ENCODE measurements around the gene RSRC2.
"Not testable (repeated sequence)": the region's sequence is repeated elsewhere in the genome, so short reads cannot be mapped to it uniquely, and the experiment has no call there.

The RSRC2 gene

DNA sequence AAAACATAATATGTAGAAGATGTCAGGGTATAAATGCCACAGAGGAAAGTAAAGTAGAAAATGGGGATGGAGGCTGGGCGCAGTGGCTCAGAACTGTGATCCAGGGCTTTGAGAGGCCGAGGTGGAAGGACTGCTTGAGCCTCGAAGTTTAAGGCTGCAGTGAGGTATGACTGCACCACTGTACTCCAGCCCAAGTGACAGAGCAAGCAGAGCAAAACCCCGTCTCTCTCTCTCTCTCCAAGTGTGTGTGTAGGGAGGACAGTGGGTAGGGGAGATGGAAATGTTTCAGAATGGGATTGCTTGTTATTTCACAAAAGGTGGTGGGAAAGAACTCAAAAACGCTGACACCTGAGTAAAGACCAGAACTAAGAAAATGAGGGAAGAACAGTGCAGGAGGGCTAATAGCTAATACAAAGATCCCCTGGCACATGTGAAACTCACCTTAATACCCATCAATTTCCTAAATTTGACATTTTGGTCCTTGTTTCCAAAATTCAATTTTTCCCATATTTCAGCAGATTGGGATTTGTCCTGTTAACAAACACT lies 20.3 kb downstream of the RSRC2 start:
- TF ChIP-seq GATA1 (IDR thresholded peaks at IDR 0.05; ENCODE audit: low read depth, low read length) (no peak), POLR2A (IDR thresholded peaks at IDR 0.05; ENCODE audit: low read length) (no peak)
- DNase-seq, result no peak

DNA sequence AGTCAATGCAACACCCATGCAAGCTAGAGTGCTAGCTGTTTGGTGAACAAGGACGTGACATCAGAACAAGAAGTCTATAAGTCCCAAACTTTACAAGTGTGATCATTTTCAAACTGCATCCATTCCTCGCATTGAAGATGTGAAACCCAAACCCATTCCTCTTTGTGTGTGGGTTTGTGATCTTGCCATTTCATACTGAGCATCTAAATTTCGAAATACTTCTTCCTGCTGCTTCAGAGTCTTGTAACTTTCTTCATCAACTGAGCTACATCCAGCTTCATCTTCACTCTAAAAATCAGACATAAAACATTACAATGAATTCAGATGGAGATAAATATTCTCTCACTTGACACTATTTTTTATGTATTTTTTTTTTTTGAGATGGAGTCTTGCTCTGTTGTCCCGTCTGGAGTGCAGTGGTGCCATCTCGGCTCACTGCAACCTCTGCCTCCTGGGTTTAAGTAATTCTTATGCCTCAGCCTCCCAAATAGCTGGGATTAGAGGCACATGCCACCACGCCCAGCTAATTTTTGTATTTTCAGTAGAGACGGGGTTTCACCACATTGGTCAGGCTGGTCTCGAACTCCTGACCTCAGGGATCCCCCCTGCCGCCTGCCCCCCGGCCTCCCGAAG lies 21.2 kb downstream of the RSRC2 start:
- no peak for DNase-seq
- TF ChIP-seq POLR2A (IDR thresholded peaks at IDR 0.05; ENCODE audit: low read length) (no peak), GATA1 (IDR thresholded peaks at IDR 0.05; ENCODE audit: low read depth, low read length) (no peak)

DNA sequence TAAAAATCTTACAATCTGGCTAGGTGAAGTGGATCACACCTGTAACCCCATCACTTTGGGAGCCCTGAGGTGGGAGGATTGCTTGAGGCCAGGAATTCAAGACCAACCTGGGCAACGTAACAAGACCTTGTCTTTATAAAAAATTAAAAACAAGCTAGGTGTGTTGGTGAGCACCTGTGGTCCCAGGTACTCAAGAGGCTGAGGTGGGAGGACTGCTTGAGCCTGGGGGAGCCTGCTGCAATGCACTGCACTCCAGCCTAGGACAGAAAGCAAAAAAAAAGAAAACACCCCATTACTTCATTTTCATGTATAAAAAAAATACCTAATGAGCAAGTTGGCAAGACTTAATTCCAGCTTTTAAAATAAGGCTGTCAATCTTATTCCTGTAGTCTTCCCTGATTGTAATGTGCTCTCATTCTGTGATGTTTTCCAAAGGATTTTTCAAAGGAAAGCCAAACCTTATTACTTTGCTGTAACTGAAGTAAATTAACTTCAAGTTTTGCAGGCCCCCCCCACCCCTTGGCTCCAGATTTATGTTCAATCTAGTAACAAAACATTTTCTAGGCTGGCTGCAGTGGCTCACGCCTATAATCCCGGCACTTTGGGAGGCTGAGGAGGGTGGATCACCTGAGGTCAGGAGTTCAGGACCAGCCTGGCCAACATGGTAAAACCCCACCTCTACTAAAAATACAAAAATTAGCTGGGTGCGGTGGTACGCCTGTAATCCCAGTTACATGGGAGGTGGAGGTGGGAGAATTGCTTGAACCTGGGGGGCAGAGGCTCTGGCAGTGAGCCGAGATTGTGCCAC lies 22.7 kb downstream of the RSRC2 start:
- TF ChIP-seq POLR2A (IDR thresholded peaks at IDR 0.05; ENCODE audit: low read length) (no peak), GATA1 (IDR thresholded peaks at IDR 0.05; ENCODE audit: low read depth, low read length) (no peak)
- DNase-seq, result no peak

DNA sequence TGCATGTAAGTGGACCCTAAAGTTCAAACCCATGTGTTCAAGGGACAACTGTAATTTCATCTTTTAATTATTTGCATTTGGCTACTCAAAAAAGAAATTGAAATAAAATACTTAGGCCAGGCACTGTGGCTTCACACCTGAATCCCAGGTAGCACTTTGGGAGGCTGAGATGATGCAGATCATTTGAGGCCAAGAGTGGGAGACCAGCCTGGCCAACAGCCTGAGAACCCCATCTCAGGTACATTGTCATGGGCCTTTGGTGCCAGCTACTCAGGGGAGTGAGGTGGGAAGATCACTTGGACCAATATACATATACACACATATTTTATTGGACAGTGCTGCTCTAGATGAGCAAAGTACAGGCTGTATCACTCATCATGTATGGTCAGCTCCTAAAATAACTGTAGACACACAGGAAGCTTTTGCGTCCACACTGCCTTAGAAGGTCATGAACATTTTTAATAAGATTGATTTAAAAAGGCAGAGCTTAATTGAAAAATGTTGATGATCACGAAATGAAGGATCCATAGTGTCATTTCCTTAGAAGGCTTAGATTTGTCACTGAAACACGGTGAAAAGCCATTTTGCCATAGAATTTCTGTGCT lies 23.5 kb downstream of the RSRC2 start:
- DNase-seq, result peak in 1 of 2 experiments; percentile 27
- no peak for TF ChIP-seq POLR2A (IDR thresholded peaks at IDR 0.05; ENCODE audit: low read length)
- no peak for TF ChIP-seq GATA1 (IDR thresholded peaks at IDR 0.05; ENCODE audit: low read depth, low read length)

DNA sequence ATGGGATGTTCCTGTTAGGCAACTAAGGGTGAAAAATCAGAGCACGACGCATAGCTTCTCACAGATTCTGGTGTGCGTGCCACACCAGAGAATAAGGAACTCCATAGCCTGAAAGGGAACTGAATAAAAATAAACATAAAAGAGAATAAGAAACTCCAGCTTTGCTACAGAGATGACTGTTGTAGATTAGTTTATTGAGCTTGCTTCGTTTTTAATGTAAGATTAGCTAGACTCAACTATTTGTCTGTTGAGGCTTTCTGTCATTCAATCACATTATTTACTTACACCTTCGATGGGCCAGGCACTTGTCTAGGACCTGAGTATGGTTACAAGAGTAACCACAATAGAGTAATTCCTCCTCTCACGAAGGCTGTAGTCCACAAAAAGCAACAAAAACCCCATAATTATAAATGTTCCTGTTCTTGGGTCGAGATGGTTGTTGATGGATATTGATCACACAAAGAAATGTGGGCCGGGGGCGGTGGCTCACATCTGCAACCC lies 25.2 kb downstream of the RSRC2 start:
- no peak for DNase-seq
- no peak for TF ChIP-seq GATA1 (IDR thresholded peaks at IDR 0.05; ENCODE audit: low read depth, low read length)
- no peak for TF ChIP-seq POLR2A (IDR thresholded peaks at IDR 0.05; ENCODE audit: low read length)

DNA sequence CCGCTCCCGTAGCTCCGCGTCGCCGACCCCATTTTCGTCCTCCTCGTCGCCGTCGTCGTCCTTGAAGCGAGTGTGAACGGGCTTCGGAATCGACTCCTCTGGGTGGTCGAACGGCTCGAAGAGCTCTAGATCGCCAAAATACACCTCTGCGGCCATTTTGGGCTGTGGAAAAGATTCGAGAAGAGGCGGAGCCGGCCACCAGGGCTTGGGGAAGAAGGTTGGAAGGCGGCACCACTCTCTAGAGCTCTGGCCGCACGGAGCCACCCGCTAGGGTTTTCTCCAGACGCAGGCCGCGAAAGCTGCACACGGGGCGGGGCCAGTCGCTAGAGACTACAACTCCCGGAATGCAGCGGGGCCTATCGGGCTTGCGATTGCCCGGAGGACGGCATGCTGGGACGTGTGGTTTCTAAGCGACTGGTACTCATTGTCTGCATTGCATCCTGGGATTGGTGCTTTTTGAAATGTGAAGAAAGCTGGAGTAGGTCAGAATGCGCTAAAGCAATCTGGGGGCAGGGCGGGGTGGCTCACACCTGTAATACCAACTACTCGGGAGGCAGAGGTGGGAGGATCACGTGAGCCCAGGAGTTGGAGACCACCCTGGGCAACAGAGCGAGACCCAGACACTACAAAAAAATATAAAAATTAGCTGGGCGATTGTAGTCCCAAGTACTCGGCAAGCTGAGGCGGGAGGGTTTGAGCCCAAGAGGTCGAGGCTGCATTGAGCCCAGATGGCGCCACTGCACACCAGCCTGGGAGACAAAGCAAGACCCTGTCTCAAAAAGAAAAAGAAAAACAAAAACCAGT lies 25.8 kb downstream of the RSRC2 start, which contains the start of gene ZCCHC8:
TSS of gene ZCCHC8 (minus strand) at position 248 of the 804 bp plus-strand sequence. CDS start at position 156, 92 bp downstream.
- TF ChIP-seq GATA1 (IDR thresholded peaks at IDR 0.05; ENCODE audit: low read depth, low read length) (no peak), POLR2A (IDR thresholded peaks at IDR 0.05; ENCODE audit: low read length) (peak; percentile 97)
- peak; percentile 97 to 98 for DNase-seq

DNA sequence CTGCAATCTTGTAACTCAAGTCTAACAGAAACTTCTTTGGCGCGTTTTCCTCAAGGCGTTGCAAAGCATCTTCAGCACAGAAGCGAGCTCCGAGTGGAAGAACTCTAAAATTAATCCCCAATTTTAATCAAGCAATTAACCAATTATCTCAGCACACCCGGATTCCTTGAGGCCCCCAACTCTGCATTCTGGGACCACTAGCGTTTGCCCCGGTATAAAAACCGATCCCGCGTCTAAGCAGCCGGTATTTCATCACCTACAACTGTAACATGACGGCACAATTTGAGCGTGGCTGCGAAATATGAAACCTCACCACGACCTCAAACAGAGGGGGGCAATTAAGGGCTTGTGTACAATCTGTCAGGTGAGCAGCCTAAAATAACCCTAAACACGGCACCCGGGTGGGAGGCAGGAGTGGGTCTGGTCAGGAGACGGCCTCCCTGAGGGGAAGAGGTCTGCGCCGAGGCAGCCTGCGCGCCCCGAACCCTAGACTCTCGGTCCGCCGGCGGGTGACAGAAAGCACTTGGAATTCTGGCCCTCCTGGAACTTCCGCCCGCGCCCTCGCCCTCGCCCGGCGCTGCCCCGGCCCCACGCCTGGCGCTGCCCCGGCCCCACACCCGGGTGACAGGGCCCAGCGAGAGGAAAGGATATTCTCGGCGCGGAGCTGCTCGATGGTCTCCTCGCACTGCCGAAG lies 26.6 kb downstream of the RSRC2 start:
- TF ChIP-seq GATA1 (IDR thresholded peaks at IDR 0.05; ENCODE audit: low read depth, low read length), result no peak
- TF ChIP-seq POLR2A (IDR thresholded peaks at IDR 0.05; ENCODE audit: low read length), result no peak
- peak; percentile 83 to 90 for DNase-seq

DNA sequence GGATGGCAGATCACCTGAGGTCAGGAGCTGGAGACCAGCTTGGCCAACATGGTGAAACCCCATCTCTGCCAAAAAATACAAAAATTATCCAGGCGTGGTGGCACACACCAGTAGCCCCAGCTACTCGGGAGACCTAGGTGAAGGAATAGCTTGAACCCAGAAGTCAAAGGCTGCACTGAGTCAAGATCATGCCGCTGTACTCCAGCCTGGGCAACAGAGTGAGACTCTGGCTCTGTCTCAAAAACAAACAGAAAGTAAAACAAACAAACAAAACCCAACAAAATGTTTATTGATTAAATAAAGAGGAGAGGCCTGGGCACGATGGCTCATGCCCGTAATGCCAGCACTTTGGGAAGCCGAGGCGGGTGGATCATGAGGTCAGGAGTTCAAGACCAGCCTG lies 31.5 kb downstream of the RSRC2 start:
- no peak for DNase-seq
- TF ChIP-seq GATA1 (IDR thresholded peaks at IDR 0.05; ENCODE audit: low read depth, low read length), result no peak
- TF ChIP-seq POLR2A (IDR thresholded peaks at IDR 0.05; ENCODE audit: low read length), result no peak

DNA sequence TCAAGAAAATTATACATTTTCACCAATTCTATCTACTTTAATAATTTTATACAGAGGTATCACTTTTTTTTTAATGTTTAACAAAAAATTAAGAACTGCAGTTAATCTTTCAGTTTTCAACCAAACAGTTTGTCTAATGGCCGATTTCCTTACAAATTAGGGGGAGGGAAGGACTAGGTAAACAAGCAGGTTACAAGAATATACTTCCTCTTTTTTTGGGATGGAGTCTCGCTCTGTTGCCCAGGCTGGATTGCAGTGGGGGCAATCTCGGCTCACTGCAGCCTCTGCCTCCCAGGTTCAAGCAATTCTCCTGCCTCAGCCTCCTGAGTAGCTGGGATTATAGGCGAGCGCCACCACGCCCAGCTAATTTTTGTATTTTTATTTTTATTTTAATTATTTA lies 33.5 kb downstream of the RSRC2 start:
- not testable (repeated sequence) for DNase-seq

DNA sequence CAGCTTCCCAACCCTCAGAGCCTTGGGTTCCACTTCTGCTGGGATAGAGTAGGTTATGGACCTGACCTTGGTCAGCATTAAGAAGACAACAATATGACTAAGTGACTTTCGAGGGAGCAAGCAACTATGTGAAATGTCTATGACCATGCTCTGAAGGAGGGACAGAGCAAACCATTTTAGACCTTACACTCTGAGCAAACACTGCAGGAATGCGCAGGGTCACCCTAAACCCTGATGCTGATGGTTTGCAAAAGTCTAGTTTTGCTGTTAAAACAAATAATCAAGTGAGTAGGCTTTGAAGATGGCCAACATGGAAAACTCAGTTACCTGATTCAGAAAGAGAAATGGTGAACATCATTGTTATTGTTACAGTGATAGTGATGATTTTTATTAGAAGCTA lies 34.7 kb downstream of the RSRC2 start:
- peak; percentile 15 to 37 for DNase-seq

DNA sequence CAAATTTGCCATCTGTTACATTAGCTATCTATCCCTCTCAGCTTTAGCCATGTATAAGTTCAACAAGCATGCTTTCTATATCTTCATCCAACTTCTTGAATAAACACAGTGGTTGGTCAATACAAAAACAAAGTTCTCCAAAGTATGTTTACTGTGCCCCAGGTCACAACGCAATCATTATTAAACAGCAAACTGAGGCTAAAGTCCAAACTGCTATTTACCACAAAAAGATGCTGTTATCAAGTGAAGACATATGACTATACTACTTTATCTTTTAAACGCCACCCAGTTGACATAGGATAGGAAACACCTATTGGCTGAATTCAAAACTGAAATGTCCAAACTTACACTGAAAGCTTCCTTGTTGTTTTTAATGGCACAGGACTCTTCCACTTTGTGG lies 37.7 kb downstream of the RSRC2 start:
- peak; percentile 89 to 94 for DNase-seq
- TF ChIP-seq POLR2A (IDR thresholded peaks at IDR 0.05; ENCODE audit: low read length) (peak; percentile 54), GATA1 (IDR thresholded peaks at IDR 0.05; ENCODE audit: low read depth, low read length) (peak; percentile 63)

More for the DNA sequence above, 34.7 kb downstream of the RSRC2 start:
- TF ChIP-seq GATA1 (IDR thresholded peaks at IDR 0.05; ENCODE audit: low read depth, low read length) (no peak), POLR2A (IDR thresholded peaks at IDR 0.05; ENCODE audit: low read length) (no peak)

DNA sequence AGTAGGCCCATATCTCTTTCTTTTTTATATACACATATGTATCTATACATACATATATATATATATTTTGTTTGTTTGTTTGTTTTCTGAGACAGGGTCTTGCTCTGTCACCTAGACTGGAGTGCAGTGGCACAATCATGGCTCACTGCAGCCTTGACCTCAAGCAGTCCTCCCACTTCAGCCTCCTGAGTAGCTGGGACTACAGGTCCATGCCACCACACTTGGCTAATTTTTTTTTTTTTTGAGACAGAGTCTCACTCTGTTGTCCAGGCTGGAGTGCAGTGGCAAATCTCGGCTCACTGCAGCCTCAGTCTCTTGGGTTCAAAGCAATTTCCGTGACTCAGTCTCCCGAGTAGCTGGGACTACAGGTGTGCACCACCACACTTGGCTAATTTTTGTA lies 38.9 kb downstream of the RSRC2 start:
- not testable (repeated sequence) for DNase-seq

Data from erythroblast (primary cell).